ENCODE data around the gene EMD. TPM values are rescaled to one million over a fixed set of nuclear protein-coding genes. Genes with fewer than 3 reads are reported as not detected.

Gene EMD
- total RNA-seq, 1 experiment from 2014 or later = 115 TPM

DNA sequence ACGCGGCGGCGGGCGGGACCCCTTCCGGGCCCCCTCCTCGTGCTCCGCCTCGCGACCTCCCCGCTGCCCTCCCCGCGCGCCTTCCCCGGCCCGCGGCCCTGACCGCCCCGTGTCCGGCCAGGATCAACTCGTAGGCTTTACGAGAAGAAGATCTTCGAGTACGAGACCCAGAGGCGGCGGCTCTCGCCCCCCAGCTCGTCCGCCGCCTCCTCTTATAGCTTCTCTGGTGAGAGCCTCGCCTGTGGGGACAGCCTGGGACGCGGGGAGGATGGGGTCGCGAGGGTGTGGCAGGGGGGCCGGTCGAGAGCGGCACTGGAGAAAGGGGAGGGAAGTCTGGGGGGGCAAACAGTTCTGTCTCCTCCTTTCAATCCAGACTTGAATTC lies 465 bp downstream of the EMD start:
- peak overlapping the region; percentile 49; the same call in 1 of the 2 replicates for H3K4ac ChIP-seq (ENCODE audit: low read depth, low read length)
- H3K14ac ChIP-seq (ENCODE audit: insufficient read depth, low read length) = peak overlapping the region; percentile 92
- H3K27me3 ChIP-seq (ENCODE audit: insufficient read depth, low read length) = no peaks in the 10 kb centered on the region
- peaks cover 2% of the 10 kb centered on the region; the same call in 1 of the 2 replicates for H3K27me3 Mint-ChIP-seq (ENCODE audit: low read depth)
- H3K36me3 Mint-ChIP-seq (ENCODE audit: insufficient read depth in 1 of 3, low read depth in 3 of 3) = peaks cover 15 to 29% (median 24%) of the 10 kb centered on the region in 3 experiments
- H3K4me3 Mint-ChIP-seq = peak overlapping the region; percentile 79 to 89
- H3K4me2 ChIP-seq (ENCODE audit: insufficient read depth, insufficient read length, low read length) = peak overlapping the region; percentile 77
- H2BK12ac ChIP-seq (ENCODE audit: insufficient read length, low read depth, low read length) = no peak overlapping the region
- H4K91ac ChIP-seq (ENCODE audit: insufficient read length, low read depth, low read length) = peak overlapping the region; percentile 58
- peaks cover 9% of the 10 kb centered on the region for H3K23me2 ChIP-seq (ENCODE audit: insufficient read length, low read depth, low read length, poor library complexity, severe bottlenecking)
- no peak overlapping the region for H2BK15ac ChIP-seq (ENCODE audit: low read depth, low read length)
- no peaks in the 10 kb centered on the region for H4K20me1 ChIP-seq (ENCODE audit: control insufficient read depth, insufficient read depth, insufficient read length)
- H3K27ac ChIP-seq (ENCODE audit: insufficient read length, low read depth, low read length) = no peak overlapping the region
- peak overlapping the region; percentile 74 for H3K18ac ChIP-seq (ENCODE audit: insufficient read length, low read depth, low read length)
- H4K5ac ChIP-seq (ENCODE audit: insufficient read length, low read depth, low read length) = no peak overlapping the region
- H2AK5ac ChIP-seq (ENCODE audit: insufficient read length, low read length) = no peak overlapping the region
- peaks cover 52 to 59% of the 10 kb centered on the region in 2 experiments for H3K9me3 Mint-ChIP-seq
- H3K79me1 ChIP-seq (ENCODE audit: insufficient read depth, low read depth, low read length, poor library complexity, severe bottlenecking) = no peaks in the 10 kb centered on the region
- H3K4me1 Mint-ChIP-seq = peaks cover 16 to 43% of the 10 kb centered on the region in 2 experiments
- H2BK120ac ChIP-seq (ENCODE audit: low read depth, low read length, poor library complexity, severe bottlenecking) = no peak overlapping the region
- no peak overlapping the region for H3T11ph ChIP-seq (ENCODE audit: low read length)
- H2BK5ac ChIP-seq (ENCODE audit: insufficient read length, low read length) = no peak overlapping the region
- no peaks in the 10 kb centered on the region; the same call in 1 of the 2 replicates for H3K4me1 ChIP-seq (ENCODE audit: insufficient read depth, low read length)
- no peak overlapping the region for H4K8ac ChIP-seq (replicated peaks; ENCODE audit: insufficient read length, low read depth, low read length)
- DNase-seq = no peak
- peaks cover 14% of the 10 kb centered on the region for H3K9me3 ChIP-seq (ENCODE audit: control insufficient read depth, low read depth, low read length)
- peak overlapping the region; percentile 89 for H3K9ac ChIP-seq (ENCODE audit: extremely low read depth, insufficient read length, low read length)
- no CpG with 5 or more reads among the region's 38 CpGs for WGBS (ENCODE audit: extremely low coverage, insufficient read length, low lambda C conversion rate)
- no peak overlapping the region for H2AFZ ChIP-seq (ENCODE audit: low read length)
- H2BK20ac ChIP-seq (ENCODE audit: low read depth, low read length, poor library complexity, severe bottlenecking) = no peak overlapping the region
- no peaks in the 10 kb centered on the region; the same call in 1 of the 2 replicates for H3K79me2 ChIP-seq (ENCODE audit: insufficient read depth, low read length)
- H3K56ac ChIP-seq (ENCODE audit: insufficient read length, low read depth, low read length) = no peak overlapping the region
- H3K27ac Mint-ChIP-seq = peak overlapping the region in 2 of 3 experiments; percentile 96 to 100; a peak in 4 of 7 replicates
- TF ChIP-seq, protein P1, sequence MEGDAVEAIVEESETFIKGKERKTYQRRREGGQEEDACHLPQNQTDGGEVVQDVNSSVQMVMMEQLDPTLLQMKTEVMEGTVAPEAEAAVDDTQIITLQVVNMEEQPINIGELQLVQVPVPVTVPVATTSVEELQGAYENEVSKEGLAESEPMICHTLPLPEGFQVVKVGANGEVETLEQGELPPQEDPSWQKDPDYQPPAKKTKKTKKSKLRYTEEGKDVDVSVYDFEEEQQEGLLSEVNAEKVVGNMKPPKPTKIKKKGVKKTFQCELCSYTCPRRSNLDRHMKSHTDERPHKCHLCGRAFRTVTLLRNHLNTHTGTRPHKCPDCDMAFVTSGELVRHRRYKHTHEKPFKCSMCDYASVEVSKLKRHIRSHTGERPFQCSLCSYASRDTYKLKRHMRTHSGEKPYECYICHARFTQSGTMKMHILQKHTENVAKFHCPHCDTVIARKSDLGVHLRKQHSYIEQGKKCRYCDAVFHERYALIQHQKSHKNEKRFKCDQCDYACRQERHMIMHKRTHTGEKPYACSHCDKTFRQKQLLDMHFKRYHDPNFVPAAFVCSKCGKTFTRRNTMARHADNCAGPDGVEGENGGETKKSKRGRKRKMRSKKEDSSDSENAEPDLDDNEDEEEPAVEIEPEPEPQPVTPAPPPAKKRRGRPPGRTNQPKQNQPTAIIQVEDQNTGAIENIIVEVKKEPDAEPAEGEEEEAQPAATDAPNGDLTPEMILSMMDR (conservative IDR thresholded peaks at IDR 0.05) = no peak
- no peak overlapping the region for H3K23ac ChIP-seq (ENCODE audit: insufficient read length, low read depth, low read length)
